WI38 (cell line): ENCODE measurements around the gene KLK15.

ENCODE experiments used
- H3K4me3 ChIP-seq: 2 replicates; pipeline ENCODE4 v1.5.1; 2011; ENCODE audit warnings: low read depth, mild to moderate bottlenecking, control low read depth, low read length
- TF ChIP-seq, protein P1 (sequence below): IDR thresholded peaks from 2 replicates; pipeline ENCODE4 v1.5.1; 2012; ENCODE audit warnings: low read depth, mild to moderate bottlenecking, control low read depth, low read length

Gene KLK15

DNA sequence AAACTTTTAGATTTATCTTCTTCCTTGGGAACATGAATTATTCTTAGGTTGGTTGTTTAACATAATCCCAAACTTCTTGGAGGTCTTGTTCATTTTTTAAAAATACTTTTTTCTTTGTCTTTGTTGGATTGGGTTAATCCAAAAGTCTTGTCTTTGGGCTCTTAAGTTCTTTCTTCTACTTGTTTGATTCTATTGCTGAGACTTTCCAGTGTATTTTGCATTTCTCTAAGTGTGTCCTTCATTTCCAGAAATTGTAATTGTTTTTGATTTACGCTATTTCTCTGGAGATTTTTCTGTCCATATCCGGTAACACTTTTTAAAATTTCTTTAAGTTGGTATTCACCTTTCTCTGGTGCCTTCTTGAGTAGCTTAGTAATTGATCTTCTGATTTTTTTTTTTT, 9.8 kb upstream of the KLK15 start:
- TF ChIP-seq, protein P1, sequence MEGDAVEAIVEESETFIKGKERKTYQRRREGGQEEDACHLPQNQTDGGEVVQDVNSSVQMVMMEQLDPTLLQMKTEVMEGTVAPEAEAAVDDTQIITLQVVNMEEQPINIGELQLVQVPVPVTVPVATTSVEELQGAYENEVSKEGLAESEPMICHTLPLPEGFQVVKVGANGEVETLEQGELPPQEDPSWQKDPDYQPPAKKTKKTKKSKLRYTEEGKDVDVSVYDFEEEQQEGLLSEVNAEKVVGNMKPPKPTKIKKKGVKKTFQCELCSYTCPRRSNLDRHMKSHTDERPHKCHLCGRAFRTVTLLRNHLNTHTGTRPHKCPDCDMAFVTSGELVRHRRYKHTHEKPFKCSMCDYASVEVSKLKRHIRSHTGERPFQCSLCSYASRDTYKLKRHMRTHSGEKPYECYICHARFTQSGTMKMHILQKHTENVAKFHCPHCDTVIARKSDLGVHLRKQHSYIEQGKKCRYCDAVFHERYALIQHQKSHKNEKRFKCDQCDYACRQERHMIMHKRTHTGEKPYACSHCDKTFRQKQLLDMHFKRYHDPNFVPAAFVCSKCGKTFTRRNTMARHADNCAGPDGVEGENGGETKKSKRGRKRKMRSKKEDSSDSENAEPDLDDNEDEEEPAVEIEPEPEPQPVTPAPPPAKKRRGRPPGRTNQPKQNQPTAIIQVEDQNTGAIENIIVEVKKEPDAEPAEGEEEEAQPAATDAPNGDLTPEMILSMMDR, result no peak
- no peak overlapping the region for H3K4me3 ChIP-seq

DNA sequence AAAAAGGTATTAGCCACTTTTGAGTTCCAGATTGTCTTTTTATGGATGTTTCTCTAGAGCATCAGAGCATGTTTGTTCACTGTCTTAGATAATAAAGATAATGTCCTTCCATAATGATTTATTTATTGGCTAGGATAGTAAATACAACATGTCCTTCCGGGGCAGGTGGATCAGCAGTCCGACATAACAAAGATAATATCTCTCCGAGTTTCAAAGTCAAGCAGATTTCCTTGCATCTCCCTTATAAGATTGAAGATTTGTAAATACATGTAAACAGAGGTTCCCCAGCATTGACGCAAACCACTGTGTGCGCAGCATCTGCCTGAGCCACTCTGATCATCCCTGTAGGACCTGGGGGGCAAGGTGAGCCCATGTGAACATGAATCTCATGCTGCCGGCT, 8.8 kb upstream of the KLK15 start:
- H3K4me3 ChIP-seq, result no peak overlapping the region
- TF ChIP-seq, protein P1, result no peak

DNA sequence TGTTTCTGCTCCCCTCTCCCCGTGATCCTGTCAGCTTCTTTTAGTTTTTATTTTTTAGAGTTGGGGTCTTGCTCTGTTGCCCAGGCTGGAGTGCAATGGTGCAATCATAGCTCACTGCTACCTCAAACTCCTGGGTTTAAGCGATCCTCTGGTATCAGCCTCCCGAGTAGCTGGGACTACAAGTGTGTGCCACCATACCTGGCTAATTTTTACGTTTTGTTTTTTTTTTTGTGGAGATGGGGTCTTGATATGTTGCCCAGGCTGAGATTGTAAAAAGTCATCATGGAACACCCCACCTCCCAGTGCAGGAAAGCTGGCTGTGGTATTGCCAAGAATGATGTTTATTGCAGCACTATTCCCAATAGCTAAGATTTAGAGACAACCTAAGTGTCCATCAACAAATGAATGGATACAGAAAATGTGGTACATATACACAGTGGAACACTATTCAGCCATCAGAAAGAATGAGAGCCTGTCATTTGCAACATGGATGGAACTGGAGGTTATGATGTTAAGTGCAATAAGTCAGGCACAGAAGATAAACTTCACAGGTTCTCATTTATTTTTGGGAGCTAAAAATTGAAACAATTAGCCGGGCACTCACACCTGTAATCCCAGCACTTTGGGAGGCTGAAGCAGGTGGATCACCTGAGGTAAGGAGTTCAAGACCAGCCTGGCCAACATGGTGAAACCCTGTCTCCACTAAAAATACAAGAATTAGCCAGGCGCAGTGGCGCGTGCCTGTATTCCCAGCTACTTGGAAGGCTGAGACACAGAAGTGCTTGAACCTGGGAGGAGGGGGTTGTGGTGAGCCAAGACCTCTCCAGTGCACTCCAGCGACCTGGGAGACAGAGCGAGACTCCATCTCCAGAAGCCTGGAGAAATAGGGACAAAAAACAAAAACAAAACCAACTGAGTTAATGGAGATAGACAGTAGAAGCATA, 6.6 kb upstream of the KLK15 start:
- TF ChIP-seq, protein P1, result no peak

DNA sequence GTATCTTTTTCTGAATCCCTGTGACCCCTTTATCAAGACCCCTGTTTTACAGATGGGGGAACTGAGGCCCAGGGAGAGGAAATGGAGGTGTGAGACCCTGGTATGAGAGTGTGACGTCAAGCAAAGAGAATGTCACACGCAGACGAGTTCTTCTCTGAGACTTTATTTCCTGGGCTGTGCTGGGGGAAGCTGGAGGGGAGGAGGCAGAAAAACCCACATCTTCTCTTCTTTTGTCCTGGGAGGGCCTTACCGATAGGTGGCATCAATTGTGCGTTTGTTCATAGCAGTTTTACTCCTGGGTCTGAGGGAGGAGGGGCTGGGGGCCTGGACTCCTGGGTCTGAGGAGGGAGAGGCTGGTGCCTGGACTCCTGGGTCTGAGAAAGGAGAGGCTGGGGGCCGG, 4.9 kb upstream of the KLK15 start:
- H3K4me3 ChIP-seq, result no peak overlapping the region
- TF ChIP-seq, protein P1, result no peak

More for the DNA sequence above, 6.6 kb upstream of the KLK15 start:
- H3K4me3 ChIP-seq, result no peak overlapping the region

DNA sequence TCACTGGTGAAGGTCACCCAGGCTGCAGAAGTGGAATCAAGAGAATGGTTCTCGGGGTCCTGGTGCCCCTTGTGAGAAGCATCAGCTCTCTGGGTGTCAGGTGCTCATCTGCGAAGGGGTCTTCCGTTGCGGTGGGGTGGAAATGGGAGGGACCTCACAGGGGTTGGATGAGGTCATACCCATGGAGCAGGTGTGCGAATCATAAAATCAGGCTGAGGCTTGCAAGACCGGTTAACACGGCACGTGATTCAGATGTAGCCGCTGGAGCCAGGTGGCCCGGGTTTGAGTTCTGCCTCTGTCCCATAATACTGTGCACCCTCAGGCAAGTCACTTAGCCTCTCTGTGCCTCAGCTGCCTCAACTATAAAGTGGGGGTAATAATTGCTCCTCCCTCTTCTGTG, 3.9 kb upstream of the KLK15 start:
- no peak overlapping the region for H3K4me3 ChIP-seq
- TF ChIP-seq, protein P1, result no peak

DNA sequence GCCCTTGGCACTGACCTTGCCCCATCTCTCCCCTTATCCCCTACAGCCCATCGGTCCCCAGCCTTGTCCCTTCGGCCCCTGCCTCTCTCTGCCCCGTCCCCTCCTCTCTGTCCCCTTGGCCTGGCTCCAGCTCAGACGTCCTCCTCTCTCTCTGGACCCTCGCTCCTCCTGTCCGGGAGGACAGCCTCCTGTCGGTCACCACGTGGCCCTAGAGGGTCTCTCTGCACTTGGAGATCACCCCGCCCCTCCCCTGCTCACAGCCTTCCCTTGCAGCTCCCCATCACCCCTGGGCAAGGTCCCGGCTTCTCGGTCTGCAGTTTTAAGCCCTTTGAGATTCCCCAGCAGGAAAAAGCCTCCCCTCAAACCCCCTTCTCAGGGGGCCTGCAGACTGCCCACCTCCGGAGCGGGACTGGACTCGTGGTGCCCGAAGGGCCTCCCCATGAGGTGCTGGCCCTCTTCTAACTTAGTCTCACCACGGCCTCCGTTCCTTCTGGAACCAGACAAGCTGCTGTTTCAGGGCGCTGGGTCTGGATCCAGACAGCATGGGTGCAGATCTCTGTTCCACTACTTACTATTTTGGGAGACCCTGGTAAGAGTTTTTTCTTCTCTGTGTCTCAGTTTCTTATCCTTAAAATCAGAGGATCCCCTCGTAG, 3.3 kb upstream of the KLK15 start:
- no peak overlapping the region for H3K4me3 ChIP-seq
- TF ChIP-seq, protein P1, result no peak

DNA sequence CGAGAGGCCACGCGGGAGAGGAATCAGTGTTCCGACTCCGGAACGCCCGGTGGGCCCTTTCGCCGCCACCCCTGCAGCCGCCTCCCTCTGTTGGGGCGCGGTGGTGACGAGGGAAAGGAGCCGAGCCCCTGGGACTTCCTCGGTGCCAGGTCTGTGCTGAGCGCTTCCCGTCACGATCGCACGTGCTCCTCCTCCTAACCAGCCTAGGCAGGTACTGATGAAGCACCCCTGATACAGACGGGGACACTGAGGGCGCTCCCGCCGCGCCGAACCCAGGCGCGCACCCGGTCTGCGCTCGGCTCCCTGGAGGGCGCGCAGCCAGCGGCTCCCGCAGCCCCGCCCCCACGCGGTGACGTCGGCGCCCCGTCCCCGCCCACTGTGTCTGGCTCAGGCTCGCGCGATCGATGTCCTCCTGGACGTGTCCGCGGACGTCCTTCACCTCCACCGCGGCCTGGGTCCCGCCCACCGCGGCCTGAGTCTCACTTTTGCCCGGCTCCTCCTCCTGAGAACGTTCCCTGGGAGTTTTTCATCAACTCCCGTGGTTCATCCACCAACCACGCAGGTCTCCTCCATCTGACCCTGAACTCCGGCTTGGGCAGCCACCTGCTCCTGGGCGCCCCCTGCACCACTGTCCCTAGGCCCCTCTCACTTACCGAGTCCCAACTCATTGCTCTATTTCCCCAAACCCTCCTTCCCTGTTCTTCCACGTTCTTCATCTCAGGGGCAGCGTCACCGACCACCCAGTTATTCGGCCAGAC, 2.6 kb upstream of the KLK15 start:
- peak overlapping the region; percentile 62 for H3K4me3 ChIP-seq
- TF ChIP-seq, protein P1, result no peak
